ENCODE data around the gene SCNN1G. TPM values are rescaled to one million over a fixed set of nuclear protein-coding genes. Genes with fewer than 3 reads are reported as not detected.

Gene SCNN1G
- total RNA-seq, 4 donors from 2014 or later, result 3.4 to 6.5 (median 5.6) TPM

- intact Hi-C loops (cut with DNase I), result loop anchor here (5.0 kb wide), 1 partner anchor 37 kb away; no protein-coding TSS in a partner anchor
- peaks cover 8 to 12% of the 10 kb centered on the region in 2 donors for H3K4me1 ChIP-seq
Observed at GRCh38 chr16:23235176-23235575, 52.6 kb downstream of the SCNN1G start.

DNA sequence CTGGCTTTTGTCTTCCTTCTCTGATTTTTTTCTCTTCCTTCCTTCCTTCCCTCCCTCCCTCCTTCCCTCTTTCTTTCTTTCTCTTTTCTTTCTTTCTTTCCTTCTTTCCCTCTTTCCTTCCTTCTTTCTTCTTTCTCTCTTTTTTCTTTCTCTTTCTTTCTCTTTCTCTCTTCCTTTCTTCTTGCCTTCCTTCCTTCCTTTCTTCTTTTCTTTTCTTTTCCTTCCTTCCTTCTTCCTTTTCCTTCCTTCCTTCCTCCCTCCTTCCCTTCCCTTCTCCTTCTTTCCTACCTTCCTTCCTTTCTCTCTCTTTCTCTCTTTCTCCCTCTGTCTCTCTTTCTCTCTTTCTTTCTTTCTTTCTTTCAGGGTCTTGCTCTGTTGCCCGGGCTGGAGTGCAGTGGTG, 54.4 kb downstream of the SCNN1G start:
- TF ChIP-seq POLR2A (IDR thresholded peaks at IDR 0.05) (no peak), CTCF (IDR thresholded peaks at IDR 0.05) (no peak)
- no peaks in the 10 kb centered on the region for H3K36me3 ChIP-seq
- no peaks in the 10 kb centered on the region for H3K9me3 ChIP-seq
- H3K27ac ChIP-seq, result no peak overlapping the region
- 97 to 100% methylated on average over 1 of the region's 1 CpG for WGBS, 2 donors
- intact Hi-C loops (cut with DNase I), result loop anchor here (5.0 kb wide), 1 partner anchor 35 kb away; no protein-coding TSS in a partner anchor
- no peak overlapping the region for H3K4me3 ChIP-seq (replicated peaks in 1 of 3)
- H3K4me1 ChIP-seq, result peaks cover 8 to 12% of the 10 kb centered on the region in 2 donors
- H3K27me3 ChIP-seq, result no peaks in the 10 kb centered on the region
- DNase-seq, result no peak

More at GRCh38 chr16:23235176-23235575, 52.6 kb downstream of the SCNN1G start:
- TF ChIP-seq CTCF (IDR thresholded peaks at IDR 0.05) (no peak), POLR2A (IDR thresholded peaks at IDR 0.05) (no peak)
- H3K36me3 ChIP-seq, result no peaks in the 10 kb centered on the region
- DNase-seq, result no peak
- 93 to 94% methylated on average over 4 of the region's 4 CpGs for WGBS, 2 donors
- H3K27ac ChIP-seq, result no peak overlapping the region
- no peak overlapping the region for H3K4me3 ChIP-seq (replicated peaks in 1 of 3)
- H3K27me3 ChIP-seq, result no peaks in the 10 kb centered on the region
- no peaks in the 10 kb centered on the region for H3K9me3 ChIP-seq

- Histone ChIP-seq H3K36me3 (no peaks in the 10 kb centered on the region), H3K4me3 (replicated peaks in 1 of 3) (no peak overlapping the region), H3K27ac (no peak overlapping the region), H3K27me3 (no peaks in the 10 kb centered on the region), H3K4me1 (peaks cover 9 to 16% of the 10 kb centered on the region in 2 donors), H3K9me3 (no peaks in the 10 kb centered on the region)
- 85 to 95% methylated on average over 1 of the region's 1 CpG for WGBS, 2 donors
- intact Hi-C loops (cut with DNase I), result no loop called here
- DNase-seq, result no peak
- no peak for TF ChIP-seq POLR2A (IDR thresholded peaks at IDR 0.05)
- TF ChIP-seq CTCF (IDR thresholded peaks at IDR 0.05), result no peak
Observed at GRCh38 chr16:23240994-23241393, 58.4 kb downstream of the SCNN1G start.

- H3K36me3 ChIP-seq, result no peaks in the 10 kb centered on the region
- H3K9me3 ChIP-seq, result no peaks in the 10 kb centered on the region
- no peak overlapping the region for H3K27ac ChIP-seq
- H3K4me1 ChIP-seq, result peaks cover 26 to 42% of the 10 kb centered on the region in 2 donors
- no peak for DNase-seq
- intact Hi-C loops (cut with DNase I), result no loop called here
- no peaks in the 10 kb centered on the region for H3K27me3 ChIP-seq
- no peak overlapping the region for H3K4me3 ChIP-seq (replicated peaks in 1 of 3)
- TF ChIP-seq POLR2A (IDR thresholded peaks at IDR 0.05), result no peak
- no peak for TF ChIP-seq CTCF (IDR thresholded peaks at IDR 0.05)
Observed at GRCh38 chr16:23244122-23244521, 61.6 kb downstream of the SCNN1G start.

- Histone ChIP-seq H3K9me3 (no peaks in the 10 kb centered on the region), H3K4me3 (replicated peaks in 1 of 3) (no peak overlapping the region), H3K4me1 (peaks cover 26 to 35% of the 10 kb centered on the region in 2 donors), H3K27ac (no peak overlapping the region), H3K27me3 (no peaks in the 10 kb centered on the region), H3K36me3 (no peaks in the 10 kb centered on the region)
- DNase-seq, result peak; percentile 77
- intact Hi-C loops (cut with DNase I), result no loop called here
- TF ChIP-seq CTCF (IDR thresholded peaks at IDR 0.05), result no peak
- no peak for TF ChIP-seq POLR2A (IDR thresholded peaks at IDR 0.05)
- WGBS, 2 donors, result 30 to 68% methylated on average over 6 of the region's 6 CpGs
Observed at GRCh38 chr16:23245268-23245667, 62.7 kb downstream of the SCNN1G start.
